Measurements from ENCODE around the gene FMR1.

The FMR1 gene

DNA sequence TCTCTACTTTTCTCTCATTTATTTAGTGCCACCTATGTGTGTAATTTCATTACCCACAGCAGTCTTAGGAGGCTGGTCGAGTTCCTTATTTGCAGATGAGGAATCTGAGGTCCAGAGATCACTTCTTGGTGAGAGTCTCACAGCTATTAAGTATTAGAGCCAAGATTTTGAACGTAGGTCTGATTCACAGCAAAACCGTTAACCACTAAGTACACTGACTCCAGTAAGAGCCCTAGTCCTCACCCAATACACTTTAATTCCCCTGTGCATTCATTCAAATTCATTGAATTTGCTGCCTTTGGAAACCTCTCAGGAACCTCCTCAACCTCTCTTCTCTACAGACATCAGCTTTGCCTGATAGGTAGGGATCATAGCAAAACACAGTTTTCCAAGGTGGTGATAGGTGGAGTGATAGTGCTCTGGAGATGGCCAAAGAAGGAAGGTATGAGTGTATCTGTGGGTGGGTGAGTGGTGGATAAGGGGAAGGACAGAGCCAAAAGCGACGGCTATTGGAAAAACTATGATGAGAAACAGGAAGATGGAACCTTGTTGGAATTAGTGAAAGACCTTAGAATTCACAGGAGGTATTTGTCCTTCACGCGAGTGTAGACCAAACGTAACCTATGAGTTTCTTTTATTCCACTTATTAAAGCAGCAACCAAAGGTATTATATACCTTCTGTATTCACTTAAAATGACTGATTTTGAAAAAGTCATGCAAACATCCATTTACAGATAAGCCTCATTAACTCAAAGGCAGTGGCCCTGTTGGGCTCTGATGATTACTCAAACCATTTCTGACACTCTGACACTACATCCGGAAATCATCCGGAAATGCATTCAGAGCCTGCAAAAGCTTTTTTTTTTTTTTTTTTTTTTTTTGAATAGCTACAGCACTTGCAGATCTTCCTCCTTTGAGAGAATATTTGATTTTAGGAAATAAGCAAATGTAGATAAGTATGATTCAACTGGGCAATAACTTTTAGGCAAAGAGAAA, 6.3 kb downstream of the FMR1 start:
- DNase-seq = no peak

DNA sequence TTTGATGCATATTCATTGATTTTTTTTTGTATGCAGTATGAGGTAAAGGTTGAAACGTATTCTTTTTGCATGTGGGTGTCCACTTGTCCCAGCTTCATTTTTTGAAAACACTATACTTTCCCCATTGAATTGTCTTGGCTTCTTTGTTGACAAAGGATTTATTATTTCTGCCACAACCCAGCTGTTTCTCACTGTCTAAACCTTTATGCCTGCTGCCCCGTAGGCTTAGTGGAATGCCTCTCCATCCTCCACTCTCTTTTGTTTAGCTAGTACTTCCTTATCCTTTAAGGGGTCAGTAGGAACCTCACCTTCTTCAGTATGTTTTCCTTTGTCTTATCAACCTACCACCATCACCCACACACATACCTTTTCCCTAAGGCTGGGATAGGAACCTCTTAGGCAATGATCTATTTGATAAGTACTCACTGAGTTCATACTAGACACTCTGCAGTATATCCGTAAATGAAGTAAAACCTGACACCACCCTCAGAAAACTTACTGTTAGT, 8.5 kb downstream of the FMR1 start:
- DNase-seq = no peak

DNA sequence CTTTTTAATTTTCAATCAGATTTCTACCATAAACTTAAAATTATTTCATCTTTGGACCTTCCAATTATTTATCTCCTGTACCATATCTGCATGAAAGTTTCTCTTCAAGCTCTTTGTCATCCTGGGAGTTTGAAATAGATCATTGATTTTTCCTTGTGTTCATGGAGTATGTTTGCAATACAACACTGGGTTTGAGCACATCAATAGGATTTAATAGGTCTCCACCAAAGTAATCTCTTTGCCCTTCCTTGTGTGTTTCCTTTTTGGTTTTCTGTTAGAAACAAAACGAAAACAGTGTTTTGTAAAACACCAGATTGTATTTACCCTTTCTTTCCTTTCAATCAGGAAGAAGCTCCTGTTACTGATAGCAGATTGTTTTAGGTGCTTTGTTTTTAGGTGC, 11.9 kb downstream of the FMR1 start:
- no peak for DNase-seq

DNA sequence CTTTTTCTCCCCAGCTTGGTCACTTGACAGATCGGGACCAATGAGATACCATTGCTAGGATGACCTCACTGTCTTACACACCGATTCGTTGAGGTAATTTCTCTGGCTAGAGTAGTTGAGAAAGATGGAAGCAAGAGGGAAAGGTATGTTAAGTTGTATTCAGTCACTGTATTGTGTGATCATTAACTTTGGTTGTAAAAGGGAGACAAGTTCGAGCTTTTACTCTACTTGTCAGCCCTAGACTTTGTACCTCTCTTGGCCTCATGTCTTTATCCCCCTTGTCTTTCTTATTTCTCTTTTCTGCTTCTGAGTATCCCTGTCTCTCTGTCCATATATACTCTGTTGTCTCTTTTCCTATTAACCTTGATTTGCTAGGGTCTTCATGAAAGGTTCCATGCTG, 15.5 kb downstream of the FMR1 start:
- no peak for DNase-seq

DNA sequence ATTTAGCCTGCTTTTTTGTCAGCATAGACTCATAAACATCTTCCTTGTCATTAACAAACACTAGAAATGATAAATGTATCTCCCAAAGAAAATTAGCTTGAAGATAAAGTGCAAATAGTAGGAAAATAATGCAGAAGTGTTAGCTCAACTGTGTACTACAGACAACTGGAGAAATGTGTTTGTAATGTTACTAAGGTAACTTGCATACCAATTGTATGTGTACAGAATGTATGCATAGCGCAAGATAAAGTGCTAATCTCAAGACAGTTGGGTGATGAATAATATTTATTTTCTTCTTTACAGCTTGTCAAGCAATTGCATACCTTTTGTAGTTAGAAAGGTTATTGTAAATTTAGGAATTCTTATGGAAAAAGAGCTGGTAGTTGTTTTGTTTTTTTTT, 22.1 kb downstream of the FMR1 start:
- no peak for DNase-seq

DNA sequence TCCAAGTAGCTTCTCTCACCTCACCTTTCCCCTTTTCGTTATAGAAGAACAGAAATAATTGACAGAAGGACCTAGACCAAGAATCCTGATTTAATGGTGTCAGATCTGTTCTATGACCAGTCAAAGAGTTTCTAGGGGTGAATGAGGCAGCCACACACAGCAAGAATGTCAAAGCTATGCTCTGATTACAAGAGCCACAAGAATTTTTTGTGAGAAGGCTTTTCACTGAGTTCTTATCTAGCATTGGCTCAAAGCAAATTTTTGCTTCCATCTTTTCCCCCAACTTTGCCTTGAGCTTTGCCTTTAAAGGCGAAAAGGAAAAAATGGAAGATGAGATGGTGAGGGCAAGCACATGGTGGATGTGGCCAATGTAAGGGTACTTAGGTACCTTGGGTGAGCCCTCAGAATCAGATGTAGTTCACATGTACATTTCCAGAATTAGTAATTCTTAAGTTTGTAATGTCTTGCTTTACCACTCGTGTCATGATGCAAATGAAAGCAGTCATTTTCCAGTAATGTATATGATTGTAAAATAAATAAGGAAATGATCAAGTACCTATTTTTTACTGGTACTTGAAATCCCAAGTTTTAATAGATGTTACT, 23.5 kb downstream of the FMR1 start:
- no peak for DNase-seq

DNA sequence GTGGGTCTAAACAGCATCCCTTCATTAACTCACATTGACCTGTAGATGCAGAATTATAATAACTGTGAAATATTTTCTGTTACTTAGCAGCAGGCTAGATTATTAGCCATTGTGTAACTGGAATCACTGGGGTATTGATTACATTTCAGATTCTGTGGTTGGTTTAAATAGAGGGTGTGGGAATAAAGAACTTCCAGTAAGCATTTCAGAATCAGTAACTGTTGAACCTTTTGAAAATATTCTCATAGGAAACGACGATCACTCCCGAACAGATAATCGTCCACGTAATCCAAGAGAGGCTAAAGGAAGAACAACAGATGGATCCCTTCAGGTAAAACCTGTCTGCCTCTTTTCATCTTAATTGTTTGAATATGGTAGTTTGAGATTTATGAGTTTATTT, 33.6 kb downstream of the FMR1 start:
- DNase-seq = no peak

DNA sequence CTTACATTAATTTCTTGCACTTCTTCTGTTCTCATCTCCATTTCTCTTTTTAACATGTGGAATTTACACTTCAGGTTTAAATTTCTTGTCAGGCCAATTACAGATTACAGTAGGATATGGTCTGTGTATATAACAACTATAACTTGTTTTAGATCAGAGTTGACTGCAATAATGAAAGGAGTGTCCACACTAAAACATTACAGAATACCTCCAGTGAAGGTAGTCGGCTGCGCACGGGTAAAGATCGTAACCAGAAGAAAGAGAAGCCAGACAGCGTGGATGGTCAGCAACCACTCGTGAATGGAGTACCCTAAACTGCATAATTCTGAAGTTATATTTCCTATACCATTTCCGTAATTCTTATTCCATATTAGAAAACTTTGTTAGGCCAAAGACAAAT, 36.8 kb downstream of the FMR1 start:
- DNase-seq = no peak

DNA sequence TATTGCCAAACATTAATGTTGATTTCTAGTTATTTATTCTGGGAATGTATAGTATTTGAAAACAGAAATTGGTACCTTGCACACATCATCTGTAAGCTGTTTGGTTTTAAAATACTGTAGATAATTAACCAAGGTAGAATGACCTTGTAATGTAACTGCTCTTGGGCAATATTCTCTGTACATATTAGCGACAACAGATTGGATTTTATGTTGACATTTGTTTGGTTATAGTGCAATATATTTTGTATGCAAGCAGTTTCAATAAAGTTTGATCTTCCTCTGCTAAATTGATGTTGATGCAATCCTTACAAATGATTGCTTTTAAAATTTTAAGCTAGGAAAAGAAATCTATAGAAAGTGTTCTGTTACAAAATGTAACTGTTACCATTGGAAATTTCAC, 38.6 kb downstream of the FMR1 start:
- no peak for DNase-seq

DNA sequence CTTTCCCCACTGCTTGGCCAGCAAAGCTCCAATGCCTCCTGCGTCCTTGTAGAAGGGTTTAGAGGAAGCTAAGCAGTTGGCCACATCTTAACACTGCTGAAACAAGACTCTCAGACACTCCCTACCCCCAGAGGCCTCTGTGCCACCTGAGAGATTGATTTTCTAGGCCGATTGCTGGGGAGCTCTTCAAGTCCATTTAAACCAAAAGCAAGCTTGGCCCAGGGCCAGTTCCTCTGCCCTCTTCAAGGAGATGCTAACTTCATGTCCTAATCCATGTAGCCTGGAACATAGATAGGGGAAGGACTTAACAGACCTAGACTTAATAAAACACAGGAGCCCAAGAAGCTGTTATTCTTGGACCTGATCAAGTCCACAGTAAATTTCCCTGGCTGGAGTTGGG, 42.3 kb downstream of the FMR1 start:
- DNase-seq = no peak

DNA sequence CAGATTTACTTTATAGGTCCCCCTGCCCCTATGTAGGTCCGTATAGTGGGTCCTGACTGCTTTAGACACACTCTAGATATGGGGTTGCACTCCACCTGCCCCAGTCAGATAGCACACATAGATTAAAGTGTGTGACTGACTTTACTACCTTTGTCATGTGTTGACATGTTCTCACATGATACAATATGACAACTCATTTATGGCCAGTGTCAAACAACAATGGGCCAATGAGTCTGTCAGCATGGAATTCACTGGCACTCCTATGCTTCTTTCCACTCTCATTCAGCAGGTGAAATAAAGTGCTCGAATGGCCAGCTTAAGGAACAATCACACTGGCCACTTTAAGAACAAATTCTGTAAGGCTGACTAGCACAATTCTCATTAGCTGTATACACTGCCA, 45.6 kb downstream of the FMR1 start:
- DNase-seq = no peak

DNA sequence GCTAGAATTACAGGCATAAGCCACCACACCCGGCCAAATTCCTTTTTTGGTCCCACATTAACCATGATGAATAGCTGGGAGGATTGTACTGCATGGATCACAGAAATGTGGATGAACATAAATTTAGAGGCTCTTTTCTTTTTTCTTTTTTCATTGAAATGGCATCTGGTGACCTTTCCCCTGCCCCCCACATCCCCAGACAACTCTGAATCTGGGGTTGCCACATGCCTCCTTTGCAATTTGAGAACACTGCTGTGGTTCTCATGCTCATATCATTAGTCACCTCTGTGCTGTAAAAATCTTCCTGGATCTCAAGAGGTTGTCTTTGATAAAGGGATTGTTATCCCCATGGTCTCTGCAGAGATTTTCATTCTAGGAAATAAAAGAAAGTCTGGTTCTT, 46.6 kb downstream of the FMR1 start:
- peak; percentile 77 for DNase-seq

DNA sequence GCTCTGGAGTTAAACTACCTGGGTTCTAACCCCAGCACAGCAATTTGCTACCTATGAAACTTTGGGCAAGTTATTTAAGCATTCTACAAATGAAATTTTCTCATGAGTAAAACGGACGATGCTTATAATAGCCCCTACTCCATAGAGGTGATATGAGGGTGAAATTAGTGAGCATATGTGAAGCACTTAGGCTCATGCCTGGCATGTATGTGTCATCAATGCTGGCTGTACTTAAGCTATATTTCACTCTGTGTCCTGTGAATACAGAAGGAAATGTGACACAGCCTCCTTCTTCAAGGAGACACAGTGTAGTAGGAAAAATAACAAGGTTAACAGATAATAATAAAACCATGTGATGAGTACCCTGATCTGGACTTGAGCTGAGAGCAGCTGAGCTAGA, 49.0 kb downstream of the FMR1 start:
- DNase-seq = no peak

DNA sequence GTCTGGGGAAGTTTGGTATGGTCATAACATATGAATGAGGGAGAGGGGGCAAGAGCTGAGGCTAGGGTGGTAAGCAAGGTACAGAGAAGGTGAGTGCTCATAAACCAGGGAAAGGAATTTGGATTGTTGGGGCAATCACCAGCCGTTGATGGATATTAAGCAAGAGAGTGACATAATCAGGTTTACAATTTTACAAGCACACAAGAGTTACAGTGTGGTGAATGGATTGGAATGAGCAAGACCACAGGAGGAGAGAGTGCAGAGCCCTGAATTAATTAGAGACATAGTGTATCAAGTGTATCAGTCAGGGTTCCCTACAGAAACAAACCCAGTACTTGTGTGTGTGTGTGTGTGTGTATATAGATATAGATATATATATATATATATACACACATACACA, 50.8 kb downstream of the FMR1 start:
- DNase-seq = peak; percentile 8

DNA sequence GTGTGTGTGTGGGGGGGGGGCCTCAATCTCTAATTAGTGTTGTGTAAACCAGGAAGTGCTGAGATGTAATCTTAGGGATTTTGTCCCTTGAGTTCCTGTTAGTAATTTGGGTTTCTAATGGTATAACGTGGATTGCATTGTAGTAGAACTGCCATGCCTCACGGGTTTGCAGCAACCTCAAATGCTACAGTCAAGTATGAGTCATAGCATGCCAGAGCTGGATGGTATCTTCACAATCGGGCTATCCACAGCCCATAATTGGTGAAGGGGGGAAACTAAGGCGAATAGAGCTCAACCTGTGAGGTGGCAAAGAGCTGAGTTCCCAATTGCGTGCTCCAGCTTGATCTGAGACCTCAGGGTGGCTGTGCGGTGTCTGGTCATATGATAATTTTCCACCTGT, 67.2 kb downstream of the FMR1 start:
- DNase-seq = peak; percentile 4

DNA sequence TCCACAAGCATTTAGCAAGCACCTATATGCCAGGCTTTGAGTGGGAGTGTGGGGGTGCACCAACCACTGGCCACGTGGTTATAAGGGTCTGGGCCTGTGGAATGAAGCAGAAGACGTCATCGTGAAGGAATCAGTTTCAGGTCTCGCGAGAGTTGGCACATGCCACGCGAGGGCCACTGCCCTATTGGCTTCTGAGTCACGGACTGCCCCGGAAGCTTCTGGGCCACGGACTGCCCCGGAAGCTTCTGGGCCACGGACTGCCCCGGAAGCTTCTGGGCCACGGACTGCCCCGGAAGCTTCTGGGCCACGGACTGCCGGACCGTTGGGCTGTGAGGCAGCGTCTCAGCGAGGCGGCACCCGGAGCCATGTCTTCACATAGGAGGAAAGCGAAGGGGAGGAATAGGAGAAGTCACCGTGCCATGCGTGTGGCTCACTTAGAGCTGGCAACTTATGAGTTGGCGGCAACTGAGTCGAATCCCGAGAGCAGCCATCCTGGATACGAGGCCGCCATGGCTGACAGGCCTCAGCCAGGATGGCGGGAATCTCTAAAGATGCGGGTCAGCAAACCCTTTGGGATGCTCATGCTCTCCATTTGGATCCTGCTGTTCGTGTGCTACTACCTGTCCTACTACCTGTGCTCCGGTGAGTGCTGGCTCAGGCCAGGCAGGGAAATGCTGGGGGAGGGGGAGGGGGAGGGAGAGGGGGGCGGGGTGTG, 69.5 kb downstream of the FMR1 start, which contains the start of gene FMR1NB:
Gene FMR1NB (plus strand): TSS at position 300 of the 715 bp plus-strand sequence. CDS start 66 bp downstream, at position 366.
- no peak for DNase-seq

Data from HCEC 1CT (cell line).